Raji (cell line): Measurements from ENCODE around the gene DNAJB1.

Experiments
- POLR2A ChIP-seq: IDR thresholded peaks from 2 replicates; pipeline ENCODE4 v1.6.1; 2011; ENCODE audit warnings: low read depth, low read length, control low read depth; ENCODE audit not compliant: insufficient read depth

DNAJB1 gene

DNA sequence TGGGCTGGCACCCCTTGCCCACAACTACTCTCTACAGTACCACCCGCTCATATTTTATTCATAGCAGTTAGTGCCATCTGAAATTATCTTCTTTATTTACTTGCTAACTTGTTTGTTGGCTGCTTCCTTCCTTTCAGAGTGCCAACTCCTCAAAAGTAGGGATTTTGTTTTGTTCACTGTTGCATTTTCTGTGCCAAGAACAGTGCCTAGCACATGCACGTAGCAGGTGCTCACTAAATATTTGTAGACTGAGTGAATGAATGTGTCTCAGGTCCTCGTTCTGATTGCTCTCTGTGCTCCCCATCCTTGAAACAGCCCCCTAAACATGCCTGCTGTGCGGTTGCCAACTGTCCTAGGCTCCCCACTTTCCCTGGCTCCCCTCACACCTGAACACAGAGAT is 23.8 kb downstream of the DNAJB1 start:
- no peak for TF ChIP-seq POLR2A

DNA sequence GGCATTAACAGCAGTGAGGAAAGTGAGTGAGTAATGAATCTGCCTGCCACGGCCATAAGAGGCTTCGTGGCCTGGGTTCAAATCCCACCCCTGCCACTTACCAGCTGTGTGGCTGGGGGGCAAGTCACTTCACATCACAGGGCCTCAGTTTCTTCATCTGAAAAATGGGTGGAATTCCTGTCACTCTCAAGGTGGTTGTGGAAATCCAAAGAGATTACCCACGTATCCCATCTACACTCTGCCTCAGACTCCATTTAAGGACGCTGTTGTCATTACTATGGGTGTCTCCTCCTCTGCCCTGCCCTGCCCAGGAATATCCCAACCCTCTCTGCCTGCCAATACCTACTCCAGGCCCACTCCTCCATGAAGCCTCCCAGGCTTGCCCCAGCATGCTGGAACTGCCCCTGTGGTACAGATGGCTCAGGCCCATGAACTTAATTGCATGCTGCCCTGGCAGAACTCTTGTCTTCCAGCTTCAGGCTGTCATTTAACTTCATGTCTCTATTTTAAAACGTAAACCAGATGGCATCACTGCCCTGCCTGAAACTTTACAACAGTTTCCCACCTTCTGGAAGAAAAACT is 25.4 kb downstream of the DNAJB1 start:
- TF ChIP-seq POLR2A, result no peak

DNA sequence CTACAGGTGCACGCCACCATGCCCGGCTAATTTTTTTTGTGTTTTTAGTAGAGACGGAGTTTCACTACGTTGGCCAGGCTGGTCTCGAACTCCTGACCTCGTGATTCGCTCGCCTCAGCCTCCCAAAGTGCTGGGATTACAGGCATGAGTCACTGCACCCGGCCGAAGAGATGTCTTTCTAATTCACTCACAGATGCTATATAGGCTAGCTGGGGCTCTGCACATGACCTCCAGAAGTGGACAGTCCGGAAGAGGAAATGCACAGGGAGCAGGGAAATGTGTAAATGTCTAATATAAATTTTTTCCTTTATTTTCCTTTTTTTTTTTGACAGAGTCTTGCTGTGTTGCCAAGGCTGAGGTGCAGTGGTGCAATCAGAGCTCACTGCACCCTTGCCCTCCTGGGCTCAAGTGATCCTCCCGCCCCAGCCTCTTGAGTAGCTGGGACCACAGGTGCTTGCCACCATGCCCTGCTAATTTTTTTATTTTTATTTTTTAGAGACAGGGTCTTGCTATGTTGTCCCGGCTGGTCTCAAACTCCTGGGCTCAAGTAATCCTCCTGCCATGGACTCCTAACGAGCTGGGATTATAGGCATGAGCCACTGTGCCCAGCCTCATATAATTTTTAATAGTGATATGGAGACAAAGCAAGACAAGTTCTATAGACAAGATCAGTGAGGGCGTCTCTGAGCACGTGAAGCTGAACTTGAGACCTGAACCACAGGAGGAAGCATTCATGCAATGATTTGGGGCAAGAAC is 30.6 kb downstream of the DNAJB1 start:
- TF ChIP-seq POLR2A, result no peak

DNA sequence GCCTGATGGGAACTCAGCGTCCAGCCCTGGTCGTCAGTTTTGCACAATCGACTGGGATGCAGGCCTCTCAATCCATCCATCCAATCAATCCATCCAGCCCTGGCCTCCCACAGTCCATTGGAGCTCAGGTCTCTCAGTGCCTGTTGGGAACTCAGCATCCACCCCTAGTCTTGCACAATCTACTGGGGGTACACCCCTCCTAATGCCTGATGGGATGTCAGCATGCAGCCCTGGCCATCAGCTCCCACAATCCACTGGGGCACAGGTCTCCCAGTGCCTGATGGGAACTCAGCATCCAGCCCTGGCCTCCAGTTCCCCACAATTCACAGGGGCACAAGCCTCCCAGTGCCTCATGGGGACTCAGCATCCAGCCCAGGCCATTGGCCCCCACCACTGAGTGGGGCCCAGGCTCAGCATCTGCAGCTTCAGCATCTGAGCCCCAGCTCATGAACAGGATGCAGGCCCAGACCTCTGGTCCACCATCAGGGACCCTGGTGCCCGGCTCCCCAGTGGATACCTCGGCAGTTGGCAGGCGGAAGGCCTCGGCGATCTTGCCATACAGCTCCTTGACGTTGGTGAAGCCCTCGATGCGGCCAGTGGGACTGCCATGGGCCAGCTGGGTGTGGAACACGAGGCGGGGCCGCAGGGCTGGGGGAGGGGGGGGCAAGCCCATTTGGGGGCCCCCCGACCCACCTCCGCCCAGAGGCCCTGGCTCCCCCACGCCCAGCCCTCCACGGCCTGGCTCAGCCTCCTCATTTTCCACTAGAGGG is 35.8 kb downstream of the DNAJB1 start:
- no peak for TF ChIP-seq POLR2A

DNA sequence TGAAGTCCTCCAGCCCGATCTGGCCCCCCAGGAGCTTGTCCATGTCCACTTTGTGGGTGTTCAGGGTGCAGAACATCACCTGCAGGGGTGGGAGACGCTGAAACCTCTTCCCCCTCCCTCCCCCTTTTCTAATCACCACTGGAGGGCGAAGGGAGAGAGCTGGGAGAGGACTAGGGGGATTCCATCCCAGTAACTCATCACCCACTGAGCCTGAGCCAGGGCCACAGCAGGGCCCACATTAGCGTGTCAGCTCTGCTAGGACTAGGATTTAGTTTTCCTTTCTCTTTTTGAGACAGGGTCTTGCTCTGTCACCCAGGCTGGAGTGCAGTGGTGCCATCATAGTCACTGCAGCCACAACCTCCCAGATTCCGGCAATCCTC is 37.5 kb downstream of the DNAJB1 start:
- no peak for TF ChIP-seq POLR2A

DNA sequence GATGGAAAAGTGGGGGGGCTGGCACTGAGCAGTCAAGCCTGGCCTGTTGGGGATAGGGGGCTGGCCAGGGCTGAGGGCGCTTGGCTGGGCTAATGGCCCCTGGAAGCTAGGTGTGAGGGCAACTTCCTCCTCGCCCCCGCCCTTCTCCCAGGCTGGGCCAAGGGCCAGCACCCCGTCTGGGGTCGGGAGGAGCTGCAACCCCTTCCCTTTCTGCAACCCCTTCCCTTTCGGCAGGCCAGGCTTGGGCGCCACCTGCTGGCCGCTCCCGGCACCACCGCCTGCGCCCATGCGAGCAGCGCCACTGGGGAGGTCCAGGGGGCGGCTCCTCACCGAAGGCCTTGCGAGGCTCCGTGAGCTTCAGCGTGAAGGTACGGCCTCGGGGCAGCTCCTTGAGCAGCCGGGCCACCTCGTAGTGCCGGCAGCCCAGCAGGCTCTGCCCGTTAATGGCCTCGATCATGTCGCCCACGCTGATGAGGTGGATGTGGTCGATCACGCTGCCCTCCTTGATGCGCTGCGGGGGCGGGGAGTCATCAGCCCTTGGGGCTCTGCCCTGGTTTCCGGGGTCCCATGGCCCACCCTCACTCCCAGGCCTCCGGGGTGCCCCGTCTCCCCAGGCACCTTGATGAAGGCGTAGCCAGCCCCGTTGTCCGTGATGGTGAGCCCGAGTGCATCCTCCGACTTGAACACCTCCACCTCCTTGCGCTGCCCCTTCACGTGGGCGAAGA is 38.1 kb downstream of the DNAJB1 start:
- TF ChIP-seq POLR2A, result no peak

DNA sequence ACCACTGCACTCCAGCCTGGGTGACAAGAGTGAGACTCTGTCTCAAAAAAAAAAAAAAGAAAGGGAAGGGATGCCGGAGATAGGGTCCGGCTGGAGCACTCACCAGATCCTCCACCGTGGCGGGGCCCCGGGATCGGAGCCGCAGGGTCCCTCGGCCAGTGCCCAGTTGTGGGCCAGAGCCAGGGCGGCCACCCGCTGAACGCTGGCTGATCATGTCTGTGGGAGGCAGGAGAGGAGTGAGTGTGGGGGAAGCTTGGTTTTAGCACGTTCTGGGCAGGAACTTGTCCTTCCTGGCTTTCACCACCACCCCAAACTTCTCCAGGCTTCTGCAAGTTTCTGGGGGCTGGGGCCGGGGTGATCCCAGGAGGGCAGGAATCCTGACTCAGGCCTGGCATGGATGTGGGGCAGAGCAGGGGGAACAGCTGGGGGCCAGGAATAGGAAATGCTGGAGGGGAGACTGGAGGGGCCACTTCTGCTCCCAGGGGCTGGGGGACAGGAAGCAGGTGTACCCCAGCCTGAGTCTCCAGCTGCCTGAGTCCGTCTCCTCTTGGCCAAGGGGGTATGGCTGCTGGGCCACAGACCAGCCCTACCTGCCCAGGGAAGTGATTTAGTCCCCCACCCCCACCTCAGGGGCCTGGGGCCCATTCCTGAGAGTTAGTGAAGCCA is 38.8 kb downstream of the DNAJB1 start:
- no peak for TF ChIP-seq POLR2A

DNA sequence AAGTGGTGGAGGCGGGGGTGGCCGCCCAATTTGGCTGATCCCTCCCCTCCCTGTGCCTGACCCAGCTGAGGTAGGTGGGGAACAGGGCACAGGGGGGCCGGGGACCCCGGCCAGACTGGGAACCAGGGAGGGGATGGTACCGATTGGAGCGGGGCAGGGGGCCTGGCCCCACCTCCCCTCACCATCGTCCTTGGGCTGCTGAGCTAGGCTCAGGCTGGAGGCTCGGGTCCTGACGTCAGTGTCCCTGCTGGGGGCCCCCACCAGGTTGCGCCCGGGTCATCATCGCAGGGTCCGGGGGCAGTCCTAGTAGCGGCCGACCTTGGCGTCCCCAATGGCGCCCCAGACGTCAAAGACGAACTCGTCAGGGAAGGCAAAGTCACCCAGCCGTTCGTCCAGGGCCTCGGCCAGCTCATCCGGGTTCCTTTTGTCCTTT is 40.1 kb downstream of the DNAJB1 start:
- no peak for TF ChIP-seq POLR2A

DNA sequence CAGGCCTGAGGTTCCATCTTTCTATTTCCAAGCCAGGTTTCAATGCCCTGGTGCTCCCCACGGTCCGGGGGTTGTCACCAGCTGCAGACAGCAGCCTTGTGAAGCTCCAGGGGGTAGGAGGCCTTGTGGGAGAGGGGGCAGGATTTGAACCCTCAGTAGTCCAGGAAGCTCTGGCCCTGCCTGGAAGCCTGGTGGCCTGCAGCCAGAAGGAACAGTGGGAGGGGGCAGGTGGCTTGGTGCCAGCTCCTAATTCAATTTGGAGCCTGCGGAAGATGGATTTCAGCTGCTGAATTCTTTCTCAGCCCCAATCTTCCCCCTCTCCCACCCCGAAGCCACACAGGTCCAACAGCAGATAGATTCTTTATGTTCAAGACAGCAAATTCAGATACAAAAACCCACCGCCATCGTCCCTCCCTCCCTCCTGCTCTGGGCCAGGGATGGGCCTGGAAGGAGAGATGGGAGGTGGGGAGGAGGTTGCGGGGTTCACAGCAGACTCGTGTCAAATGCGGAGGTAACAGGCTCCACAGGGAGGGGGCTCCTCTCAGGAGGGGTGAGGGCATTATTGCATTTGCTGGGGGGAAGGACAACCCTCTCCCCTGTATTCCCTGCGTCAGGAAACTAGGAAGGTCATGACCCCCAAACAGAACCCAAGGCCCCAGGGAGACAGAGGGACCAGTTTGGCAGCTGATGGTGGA is 40.6 kb downstream of the DNAJB1 start:
- TF ChIP-seq POLR2A, result no peak

DNA sequence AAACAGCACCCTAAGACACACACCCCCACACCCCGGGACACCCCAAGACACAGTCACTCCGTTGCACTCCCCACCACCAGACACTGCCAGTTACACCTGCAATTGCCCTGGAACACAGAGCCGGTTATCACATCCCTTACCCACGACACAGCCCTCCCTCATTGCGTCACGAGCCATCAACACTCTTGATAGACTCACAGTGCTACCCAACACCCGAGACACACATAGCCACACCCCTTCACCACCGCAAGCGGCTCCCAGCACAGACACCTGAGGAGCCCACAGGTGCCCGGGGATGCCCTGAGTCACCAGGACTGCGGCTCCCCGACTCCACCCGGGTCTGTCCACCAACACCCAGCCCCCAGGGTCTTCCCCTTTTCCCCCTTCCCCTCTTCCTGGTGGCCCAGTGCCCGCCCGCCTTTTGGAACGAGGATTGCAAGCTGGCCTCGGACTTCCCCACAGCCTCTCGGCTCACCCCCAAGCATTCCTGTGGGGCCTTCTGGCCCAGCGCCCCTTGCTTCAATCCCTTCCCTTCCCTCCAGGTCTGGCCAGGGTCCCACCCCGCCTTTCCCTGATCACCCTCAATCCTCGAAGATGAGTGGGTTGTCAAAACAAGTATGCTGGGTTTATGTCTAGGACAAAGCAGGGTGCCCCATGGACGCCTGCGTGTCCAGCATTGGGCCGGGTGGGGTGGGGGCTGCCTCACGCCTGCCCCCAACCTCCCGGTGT is 41.4 kb downstream of the DNAJB1 start:
- TF ChIP-seq POLR2A, result no peak

DNA sequence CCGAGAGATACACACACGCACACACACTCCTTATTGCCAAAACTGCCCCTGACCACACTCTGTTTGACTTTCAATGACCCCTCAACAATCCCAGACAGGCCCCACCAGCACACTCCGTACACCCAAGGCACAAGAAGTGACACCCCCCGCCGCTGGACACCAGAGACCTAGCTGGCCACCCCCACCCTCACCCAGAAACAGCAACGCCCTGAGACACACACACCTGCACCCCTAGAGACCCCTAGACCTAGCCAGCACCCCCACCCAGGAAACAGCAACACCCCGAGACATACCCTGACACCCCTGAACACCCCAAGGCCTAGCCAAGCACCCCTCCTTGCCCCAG is 41.9 kb downstream of the DNAJB1 start:
- TF ChIP-seq POLR2A, result no peak

DNA sequence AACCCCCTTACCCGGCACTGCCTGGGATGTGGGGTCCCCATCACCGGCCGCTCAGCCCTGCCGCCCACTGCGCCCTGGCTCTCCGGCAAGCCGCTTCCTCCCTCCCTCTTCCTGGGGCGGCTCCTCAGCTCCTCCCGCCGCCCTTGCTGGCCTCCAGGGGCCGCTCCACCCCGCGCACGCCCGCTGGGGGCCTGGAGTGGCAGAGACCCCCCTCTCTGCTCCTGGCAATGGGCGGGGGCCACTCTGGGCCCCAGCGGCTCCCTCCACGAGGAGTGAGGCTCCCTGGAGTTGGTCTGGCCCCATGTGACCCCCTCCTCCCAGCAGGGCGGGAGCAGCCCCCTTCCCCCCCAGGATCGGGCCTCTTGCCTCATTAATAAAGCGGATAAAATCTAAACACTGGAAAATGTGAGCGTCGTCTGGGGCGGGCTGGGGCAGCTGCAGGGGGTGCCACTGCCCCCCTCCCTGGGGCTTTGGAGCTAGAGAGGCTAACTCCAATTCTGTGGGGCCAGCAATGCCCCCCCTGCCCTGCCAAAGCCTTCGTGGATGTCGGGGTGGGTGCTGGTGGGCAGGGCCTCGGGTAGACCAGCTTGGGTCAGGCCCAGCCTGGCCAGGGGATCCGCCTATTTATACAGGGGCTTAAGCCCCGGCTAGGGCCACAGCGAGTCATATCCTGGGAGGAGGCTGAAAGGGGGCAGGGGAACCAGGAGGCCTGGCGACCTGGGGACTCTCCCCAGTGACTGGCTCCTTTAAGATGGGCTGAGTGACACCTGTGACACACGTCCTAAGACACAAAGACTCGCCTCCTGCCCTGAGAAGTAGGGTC is 42.7 kb downstream of the DNAJB1 start, which contains the start of gene PTGER1:
PTGER1 (minus strand) TSS at position 104 of the 823 bp plus-strand sequence. CDS start 1,034 bp downstream, outside the sequence.
- no peak for TF ChIP-seq POLR2A

DNA sequence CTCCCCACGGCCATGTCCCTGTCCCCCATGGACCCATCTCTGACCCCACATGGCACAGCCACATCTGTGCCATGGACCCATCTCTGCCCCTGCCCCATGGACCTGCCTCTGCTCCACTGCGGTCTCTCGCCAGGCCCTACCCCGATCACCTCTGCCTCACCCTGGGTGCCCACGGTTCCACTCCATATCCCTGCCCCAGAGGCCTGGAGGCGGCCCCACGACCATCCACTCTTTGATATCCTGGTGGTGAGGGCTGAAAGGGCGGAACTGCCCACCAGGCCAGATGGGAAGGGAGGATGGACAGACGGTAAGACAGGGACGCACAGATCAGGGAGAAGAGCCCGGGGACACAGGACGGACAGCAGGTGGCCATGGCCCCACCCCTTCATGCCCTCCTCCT is 43.4 kb downstream of the DNAJB1 start:
- no peak for TF ChIP-seq POLR2A
